ENCODE results near the gene IQCC.

Gene IQCC

DNA sequence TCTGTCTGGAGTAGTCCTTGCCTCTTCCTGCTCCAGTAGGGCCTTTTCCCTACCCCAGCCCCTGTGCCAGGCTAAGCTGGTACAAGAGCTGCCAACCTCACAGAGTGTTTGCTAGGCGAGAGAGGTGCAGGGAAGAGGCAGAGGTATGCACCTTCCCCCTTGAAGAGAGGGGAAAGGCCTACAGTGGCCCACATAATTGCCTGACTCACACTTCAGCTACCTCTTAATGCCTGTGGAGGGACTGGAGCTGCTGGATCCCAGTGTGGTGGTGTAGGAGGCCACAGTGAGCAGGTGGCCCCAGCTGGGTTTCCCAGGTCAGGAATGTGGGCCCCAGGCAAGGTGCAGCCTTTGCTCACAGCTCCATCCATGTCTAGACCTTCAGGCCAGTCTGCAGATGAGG lies 8.4 kb upstream of the IQCC start:
- H3K27me3 ChIP-seq (ENCODE audit: insufficient read depth, low read length): no peaks in the 10 kb centered on the region
- no peak overlapping the region for H3K9ac ChIP-seq (ENCODE audit: low read depth, low read length)
- H3K36me3 ChIP-seq (ENCODE audit: insufficient read depth, low read length): peaks cover 65% of the 10 kb centered on the region
- H3K4me3 ChIP-seq (ENCODE audit: low read length): no peak overlapping the region
- H3K9me3 ChIP-seq (ENCODE audit: insufficient read depth, low read depth, low read length): no peaks in the 10 kb centered on the region
- no peak overlapping the region for H3K27ac ChIP-seq (ENCODE audit: low read depth, low read length)
- 93% methylated on average over 1 of the region's 1 CpG for WGBS
- H3K4me1 ChIP-seq (ENCODE audit: insufficient read depth, low read length): peaks cover 22% of the 10 kb centered on the region

GRCh38 chr1:32197837-32198236 lies 7.6 kb upstream of the IQCC start:
- WGBS: 86% methylated on average over 5 of the region's 6 CpGs
- no peak overlapping the region for H3K4me3 ChIP-seq (ENCODE audit: low read length)
- no peak overlapping the region for H3K9ac ChIP-seq (ENCODE audit: low read depth, low read length)
- no peaks in the 10 kb centered on the region for H3K27me3 ChIP-seq (ENCODE audit: insufficient read depth, low read length)
- no peaks in the 10 kb centered on the region for H3K9me3 ChIP-seq (ENCODE audit: insufficient read depth, low read depth, low read length)
- peaks cover 22% of the 10 kb centered on the region for H3K4me1 ChIP-seq (ENCODE audit: insufficient read depth, low read length)
- H3K27ac ChIP-seq (ENCODE audit: low read depth, low read length): no peak overlapping the region
- peaks cover 58% of the 10 kb centered on the region for H3K36me3 ChIP-seq (ENCODE audit: insufficient read depth, low read length)

- no peak overlapping the region for H3K9ac ChIP-seq (ENCODE audit: low read depth, low read length)
- WGBS: 86% methylated on average over 3 of the region's 3 CpGs
- no peak overlapping the region for H3K27ac ChIP-seq (ENCODE audit: low read depth, low read length)
- no peaks in the 10 kb centered on the region for H3K27me3 ChIP-seq (ENCODE audit: insufficient read depth, low read length)
- peaks cover 52% of the 10 kb centered on the region for H3K36me3 ChIP-seq (ENCODE audit: insufficient read depth, low read length)
- no peaks in the 10 kb centered on the region for H3K9me3 ChIP-seq (ENCODE audit: insufficient read depth, low read depth, low read length)
- no peak overlapping the region for H3K4me3 ChIP-seq (ENCODE audit: low read length)
- H3K4me1 ChIP-seq (ENCODE audit: insufficient read depth, low read length): peaks cover 22% of the 10 kb centered on the region
These were observed 7.0 kb upstream of the IQCC start for GRCh38 chr1:32198237-32199042.

- no peak overlapping the region for H3K9ac ChIP-seq (ENCODE audit: low read depth, low read length)
- H3K27ac ChIP-seq (ENCODE audit: low read depth, low read length): no peak overlapping the region; the same call in 1 of the 2 replicates
- H3K9me3 ChIP-seq (ENCODE audit: insufficient read depth, low read depth, low read length): no peaks in the 10 kb centered on the region
- H3K36me3 ChIP-seq (ENCODE audit: insufficient read depth, low read length): peaks cover 44% of the 10 kb centered on the region
- H3K4me3 ChIP-seq (ENCODE audit: low read length): no peak overlapping the region; the same call in 1 of the 2 replicates
- H3K27me3 ChIP-seq (ENCODE audit: insufficient read depth, low read length): no peaks in the 10 kb centered on the region
- 68% methylated on average over 4 of the region's 4 CpGs for WGBS
- peaks cover 22% of the 10 kb centered on the region for H3K4me1 ChIP-seq (ENCODE audit: insufficient read depth, low read length)
These were observed 6.3 kb upstream of the IQCC start for GRCh38 chr1:32199043-32199716.

- 52% methylated on average over 5 of the region's 6 CpGs for WGBS
- Histone ChIP-seq H3K27ac (ENCODE audit: low read depth, low read length) (no peak overlapping the region; the same call in 1 of the 2 replicates), H3K4me1 (ENCODE audit: insufficient read depth, low read length) (peaks cover 22% of the 10 kb centered on the region), H3K36me3 (ENCODE audit: insufficient read depth, low read length) (peaks cover 39% of the 10 kb centered on the region), H3K4me3 (ENCODE audit: low read length) (peak overlapping the region; percentile 59), H3K9ac (ENCODE audit: low read depth, low read length) (no peak overlapping the region), H3K27me3 (ENCODE audit: insufficient read depth, low read length) (no peaks in the 10 kb centered on the region), H3K9me3 (ENCODE audit: insufficient read depth, low read depth, low read length) (no peaks in the 10 kb centered on the region)
These were observed 5.8 kb upstream of the IQCC start for GRCh38 chr1:32199717-32200072.

- H3K36me3 ChIP-seq (ENCODE audit: insufficient read depth, low read length): peaks cover 32% of the 10 kb centered on the region
- peak within 1 kb of the TSS; percentile 59 for H3K4me3 ChIP-seq (ENCODE audit: low read length)
- H3K27me3 ChIP-seq (ENCODE audit: insufficient read depth, low read length): no peaks in the 10 kb centered on the region
- WGBS: under 1% methylated on average over 29 of the region's 34 CpGs
- H3K9me3 ChIP-seq (ENCODE audit: insufficient read depth, low read depth, low read length): no peaks in the 10 kb centered on the region
- H3K4me1 ChIP-seq (ENCODE audit: insufficient read depth, low read length): peaks cover 22% of the 10 kb centered on the region
- peak within 1 kb of the TSS; percentile 71; the same call in 1 of the 2 replicates for H3K27ac ChIP-seq (ENCODE audit: low read depth, low read length)
- H3K9ac ChIP-seq (ENCODE audit: low read depth, low read length): peak within 1 kb of the TSS; percentile 45; the same call in 1 of the 2 replicates
These were observed 5.1 kb upstream of the IQCC start, which contains the start of gene CCDC28B for GRCh38 chr1:32200226-32201010. Gene CCDC28B, plus strand, starts transcription at chr1:32200595. Its CDS starts 1,341 bp downstream, at chr1:32201936.

DNA sequence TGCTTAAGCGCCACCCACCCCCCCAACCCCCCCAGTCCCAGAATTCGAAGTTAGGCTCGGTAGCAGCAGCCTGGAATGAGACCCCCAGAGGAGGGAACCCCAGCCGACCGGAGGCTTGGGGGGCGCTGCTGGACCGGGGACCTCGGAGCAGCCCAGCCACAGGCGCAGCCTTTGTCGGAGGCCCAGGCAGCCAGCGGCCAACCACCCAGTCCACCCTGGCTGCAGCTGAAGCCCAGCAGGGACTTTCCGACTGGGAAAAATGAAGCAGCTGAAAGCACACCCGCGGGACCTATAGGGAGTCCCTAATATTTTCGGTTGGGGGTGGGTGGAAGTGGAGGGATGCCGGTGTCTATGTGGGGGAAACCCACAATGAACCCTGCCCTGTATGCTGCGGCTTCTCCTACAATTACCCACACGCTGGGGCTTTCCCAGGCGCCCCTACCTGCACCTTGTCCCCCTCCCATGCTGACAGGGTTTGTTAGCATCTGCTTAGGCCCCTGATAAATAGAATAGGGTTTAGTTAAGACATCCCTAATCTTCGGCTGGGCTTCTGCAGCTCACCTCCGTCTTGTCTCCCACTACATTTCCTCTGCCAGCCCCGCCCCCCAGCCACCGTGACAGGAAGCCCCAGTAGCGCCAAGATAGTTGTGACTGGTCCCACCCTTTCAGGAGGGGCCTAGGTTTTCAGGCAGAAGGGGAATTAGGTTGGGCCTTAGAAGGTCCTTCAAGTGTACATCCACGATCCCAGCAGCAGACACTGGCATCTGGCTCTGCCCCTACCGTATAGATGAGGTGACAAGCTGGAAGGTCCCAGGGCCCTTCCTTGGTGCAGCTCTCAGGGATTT lies 4.2 kb upstream of the IQCC start:
- H3K4me1 ChIP-seq (ENCODE audit: insufficient read depth, low read length): peaks cover 22% of the 10 kb centered on the region
- no peak overlapping the region for H3K9ac ChIP-seq (ENCODE audit: low read depth, low read length)

GRCh38 chr1:32204943-32205361 lies 519 bp upstream of the IQCC start:
- H3K27me3 ChIP-seq (ENCODE audit: insufficient read depth, low read length): no peaks in the 10 kb centered on the region
- peak overlapping the region; percentile 42 for H3K9ac ChIP-seq (ENCODE audit: low read depth, low read length)
- no peaks in the 10 kb centered on the region for H3K9me3 ChIP-seq (ENCODE audit: insufficient read depth, low read depth, low read length)
- H3K4me1 ChIP-seq (ENCODE audit: insufficient read depth, low read length): peaks cover 5% of the 10 kb centered on the region; the same call in 1 of the 2 replicates
- H3K36me3 ChIP-seq (ENCODE audit: insufficient read depth, low read length): 0 out of 2 replicates have a peak, but pooled peaks cover 7% of the 10 kb centered on the region
- 45% methylated on average over 26 of the region's 26 CpGs for WGBS
- H3K27ac ChIP-seq (ENCODE audit: low read depth, low read length): no peak overlapping the region
- peak overlapping the region; percentile 88 for H3K4me3 ChIP-seq (ENCODE audit: low read length)

More for the DNA sequence above, 4.2 kb upstream of the IQCC start:
- Histone ChIP-seq H3K27ac (ENCODE audit: low read depth, low read length) (no peak overlapping the region), H3K9me3 (ENCODE audit: insufficient read depth, low read depth, low read length) (no peaks in the 10 kb centered on the region), H3K27me3 (ENCODE audit: insufficient read depth, low read length) (no peaks in the 10 kb centered on the region), H3K4me3 (ENCODE audit: low read length) (peak overlapping the region; percentile 59), H3K36me3 (ENCODE audit: insufficient read depth, low read length) (peaks cover 24% of the 10 kb centered on the region)
- 6% methylated on average over 25 of the region's 26 CpGs for WGBS

DNA sequence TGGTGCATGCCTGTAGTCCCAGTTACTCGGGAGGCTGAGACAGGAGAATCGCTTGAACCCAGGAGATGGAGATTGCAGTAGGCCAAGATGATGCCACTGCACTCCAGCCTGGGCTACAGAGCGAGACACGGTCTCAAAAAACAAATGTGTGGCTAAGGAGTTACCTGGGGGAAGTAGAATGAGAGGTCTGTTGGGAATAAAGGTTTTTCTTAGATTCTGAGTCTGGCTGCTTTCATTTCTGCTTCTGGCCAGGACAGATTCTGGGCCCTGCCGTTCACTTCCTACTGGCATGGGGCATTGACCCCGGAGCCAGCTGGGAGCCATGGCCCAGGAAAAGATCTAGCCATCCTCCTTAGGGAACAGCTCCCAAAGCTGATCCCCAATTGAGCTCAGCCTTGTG lies 3.0 kb downstream of the IQCC start:
- WGBS: 95% methylated on average over 6 of the region's 6 CpGs
- H3K9ac ChIP-seq (ENCODE audit: low read depth, low read length): no peak overlapping the region
- H3K27me3 ChIP-seq (ENCODE audit: insufficient read depth, low read length): no peaks in the 10 kb centered on the region
- H3K36me3 ChIP-seq (ENCODE audit: insufficient read depth, low read length): 0 out of 2 replicates have a peak, but pooled peaks cover 7% of the 10 kb centered on the region
- no peaks in the 10 kb centered on the region; the same call in 1 of the 2 replicates for H3K4me1 ChIP-seq (ENCODE audit: insufficient read depth, low read length)
- no peaks in the 10 kb centered on the region for H3K9me3 ChIP-seq (ENCODE audit: insufficient read depth, low read depth, low read length)
- no peak overlapping the region for H3K4me3 ChIP-seq (ENCODE audit: low read length)
- H3K27ac ChIP-seq (ENCODE audit: low read depth, low read length): no peak overlapping the region

DNA sequence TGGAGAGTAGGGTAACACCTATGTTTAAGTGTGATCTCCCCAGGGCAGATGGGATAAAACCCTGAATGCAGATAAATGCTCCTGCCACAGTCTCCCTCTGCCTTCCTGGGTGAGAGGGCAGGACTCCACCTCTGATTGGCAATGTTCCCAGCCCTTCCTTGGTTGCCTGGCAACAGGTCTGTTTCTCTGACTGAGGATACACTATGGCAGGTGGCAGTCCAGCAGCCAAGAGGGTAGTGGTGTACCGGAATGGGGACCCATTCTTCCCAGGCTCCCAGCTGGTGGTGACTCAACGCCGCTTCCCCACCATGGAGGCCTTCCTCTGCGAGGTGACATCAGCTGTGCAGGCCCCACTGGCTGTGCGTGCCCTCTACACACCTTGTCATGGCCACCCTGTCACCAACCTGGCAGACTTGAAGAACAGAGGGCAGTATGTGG lies 3.4 kb downstream of the IQCC start, which contains the start of gene DCDC2B:
TSS of gene DCDC2B (plus strand) at position 199 of the 438 bp plus-strand sequence. CDS start at position 204, 5 bp downstream.
- 0 out of 2 replicates have a peak, but pooled peaks cover 7% of the 10 kb centered on the region for H3K36me3 ChIP-seq (ENCODE audit: insufficient read depth, low read length)
- no peak within 1 kb of the TSS for H3K4me3 ChIP-seq (ENCODE audit: low read length)
- no peaks in the 10 kb centered on the region for H3K9me3 ChIP-seq (ENCODE audit: insufficient read depth, low read depth, low read length)
- H3K27me3 ChIP-seq (ENCODE audit: insufficient read depth, low read length): no peaks in the 10 kb centered on the region
- H3K4me1 ChIP-seq (ENCODE audit: insufficient read depth, low read length): no peaks in the 10 kb centered on the region; the same call in 1 of the 2 replicates
- H3K9ac ChIP-seq (ENCODE audit: low read depth, low read length): no peak within 1 kb of the TSS
- no peak within 1 kb of the TSS for H3K27ac ChIP-seq (ENCODE audit: low read depth, low read length)
- WGBS: 91% methylated on average over 5 of the region's 5 CpGs

Measured in HUES64 (cell line).